Astrocyte (in vitro differentiated cells and primary cell): ENCODE measurements around the gene RPS6KA2. TPM values are rescaled to one million over a fixed set of nuclear protein-coding genes. Genes with fewer than 3 reads are reported as not detected.

Experiments used
- DNase-seq: peaks from one replicate; pipeline ENCODE4 v3.0.0-alpha.2; 2010; ENCODE audit warnings: low read depth
- FAIRE-seq: peaks from 2 replicates; lab custom pipeline; 2011; peaks lifted over from hg19 to GRCh38; lab: Jason Lieb, UNC
- H2AFZ ChIP-seq: 2 replicates; pipeline ENCODE4 v1.6.0; 2012; ENCODE audit warnings: low read depth, low read length, inconsistent platforms
- H3K27ac ChIP-seq: 2 replicates; pipeline ENCODE4 v1.5.1; 2011; ENCODE audit warnings: low read depth, low read length, inconsistent platforms
- H3K27me3 ChIP-seq: 2 replicates; pipeline ENCODE4 v1.6.0; 2011; ENCODE audit warnings: low read length, inconsistent platforms; ENCODE audit not compliant: insufficient read depth
- H3K36me3 ChIP-seq: 2 replicates; pipeline ENCODE4 v1.5.1; 2011; ENCODE audit warnings: low read length, inconsistent platforms; ENCODE audit not compliant: insufficient read depth
- H3K4me1 ChIP-seq: 2 replicates; pipeline ENCODE4 v1.5.1; 2011; ENCODE audit warnings: low read length, inconsistent platforms; ENCODE audit not compliant: insufficient read depth
- H3K4me2 ChIP-seq: 2 replicates; pipeline ENCODE4 v1.6.0; 2012; ENCODE audit warnings: low read length, inconsistent platforms
- H3K4me3 ChIP-seq: 2 replicates; pipeline ENCODE4 v1.5.1; 2011; ENCODE audit warnings: low read depth, mild to moderate bottlenecking, low read length, inconsistent platforms; ENCODE audit not compliant: insufficient read depth
- H3K79me2 ChIP-seq: 2 replicates; pipeline ENCODE4 v1.6.0; 2012; ENCODE audit warnings: mild to moderate bottlenecking, low read length, inconsistent platforms; ENCODE audit not compliant: insufficient read depth
- H3K9ac ChIP-seq: 2 replicates; pipeline ENCODE4 v1.6.0; 2012; ENCODE audit warnings: mild to moderate bottlenecking, low read length, inconsistent platforms
- H3K9me3 ChIP-seq: 2 replicates; pipeline ENCODE4 v1.5.1; 2012; ENCODE audit warnings: low read depth, mild to moderate bottlenecking, low read length, inconsistent platforms; ENCODE audit not compliant: insufficient read depth
- H4K20me1 ChIP-seq: 2 replicates; pipeline ENCODE4 v1.6.0; 2012; ENCODE audit warnings: low read length, inconsistent platforms; ENCODE audit not compliant: insufficient read depth
- H3K27ac Mint-ChIP-seq: one replicate; pipeline ENCODE4 v1.8.0; 2021; ENCODE audit warnings: mild to moderate bottlenecking, mixed read lengths; ENCODE audit not compliant: unreplicated experiment
- H3K27me3 Mint-ChIP-seq: one replicate; pipeline ENCODE4 v1.8.0; 2021; ENCODE audit warnings: low read depth, mixed read lengths; ENCODE audit not compliant: unreplicated experiment
- H3K36me3 Mint-ChIP-seq: one replicate; pipeline ENCODE4 v1.8.0; 2021; ENCODE audit warnings: low read depth, mixed read lengths; ENCODE audit not compliant: unreplicated experiment
- H3K4me1 Mint-ChIP-seq: one replicate; pipeline ENCODE4 v1.8.0; 2021; ENCODE audit warnings: low read depth, mixed read lengths; ENCODE audit not compliant: unreplicated experiment
- H3K4me3 Mint-ChIP-seq: one replicate; pipeline ENCODE4 v1.8.0; 2021; ENCODE audit warnings: mild to moderate bottlenecking, moderate library complexity, mixed read lengths; ENCODE audit not compliant: unreplicated experiment
- H3K9me3 Mint-ChIP-seq: one replicate; pipeline ENCODE4 v1.8.0; 2021; ENCODE audit warnings: mild to moderate bottlenecking, mixed read lengths; ENCODE audit not compliant: unreplicated experiment
- EZH2 ChIP-seq: IDR thresholded peaks from 2 replicates; pipeline ENCODE4 v1.6.1; 2012; ENCODE audit warnings: mild to moderate bottlenecking, low read length, inconsistent platforms; ENCODE audit not compliant: insufficient read depth
- total RNA-seq: library from RNA; stranded (reverse); gene quantifications from 2 replicates; pipeline ENCODE4 v1.2.1, GENCODE V29; 2021
- TF ChIP-seq, protein P1 (sequence below): IDR thresholded peaks from 2 replicates; pipeline ENCODE4 v1.5.1; 2011; ENCODE audit warnings: low read depth, mild to moderate bottlenecking, inconsistent platforms, low read length, moderate library complexity; ENCODE audit not compliant: insufficient read depth

The RPS6KA2 gene
- total RNA-seq, 1 donor from 2014 or later, result 33.5 TPM

DNA sequence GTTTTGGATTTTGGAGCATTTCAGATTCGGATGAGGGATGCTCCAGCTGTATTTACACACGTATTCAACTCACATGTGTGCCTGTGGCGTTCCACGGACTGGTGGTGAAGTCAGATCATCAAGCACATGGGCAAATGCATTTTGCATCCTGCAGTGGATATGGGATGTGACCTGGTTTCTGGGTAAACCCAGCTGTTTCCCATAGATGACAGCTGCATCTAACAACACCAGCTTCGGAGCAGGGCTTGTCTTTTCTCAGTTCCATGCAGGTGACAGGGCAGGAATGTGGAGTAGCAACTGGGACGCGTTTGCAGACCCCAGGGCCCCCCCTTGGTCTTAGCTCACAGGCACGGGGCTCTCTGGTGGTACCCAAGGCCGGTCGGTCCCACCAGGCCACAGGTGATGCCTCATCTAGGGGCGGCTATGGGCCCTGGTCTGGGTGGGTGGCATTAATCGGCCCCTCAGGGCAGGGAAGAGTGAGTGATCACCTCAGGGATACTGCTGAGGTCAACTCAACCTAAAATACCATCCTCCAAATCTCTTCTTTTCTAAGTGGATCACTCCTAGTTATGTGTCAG, 123.8 kb downstream of the RPS6KA2 start:
- H3K27ac Mint-ChIP-seq, result no peak overlapping the region
- no peak overlapping the region for H3K27ac ChIP-seq
- H3K4me3 Mint-ChIP-seq, result no peak overlapping the region
- no peaks in the 10 kb centered on the region for H3K9me3 ChIP-seq
- H3K79me2 ChIP-seq, result no peaks in the 10 kb centered on the region
- H3K4me1 Mint-ChIP-seq, result peaks cover 3% of the 10 kb centered on the region
- no peaks in the 10 kb centered on the region for H4K20me1 ChIP-seq
- no peak overlapping the region for H3K9ac ChIP-seq
- H3K4me3 ChIP-seq, result no peak overlapping the region
- peaks cover 32% of the 10 kb centered on the region for H3K36me3 Mint-ChIP-seq
- DNase-seq, result no peak
- no peaks in the 10 kb centered on the region for H3K9me3 Mint-ChIP-seq
- no peaks in the 10 kb centered on the region for H3K27me3 ChIP-seq
- H3K27me3 Mint-ChIP-seq, result no peaks in the 10 kb centered on the region
- peaks cover 10% of the 10 kb centered on the region for H3K36me3 ChIP-seq
- no peak for TF ChIP-seq EZH2
- TF ChIP-seq, protein P1, sequence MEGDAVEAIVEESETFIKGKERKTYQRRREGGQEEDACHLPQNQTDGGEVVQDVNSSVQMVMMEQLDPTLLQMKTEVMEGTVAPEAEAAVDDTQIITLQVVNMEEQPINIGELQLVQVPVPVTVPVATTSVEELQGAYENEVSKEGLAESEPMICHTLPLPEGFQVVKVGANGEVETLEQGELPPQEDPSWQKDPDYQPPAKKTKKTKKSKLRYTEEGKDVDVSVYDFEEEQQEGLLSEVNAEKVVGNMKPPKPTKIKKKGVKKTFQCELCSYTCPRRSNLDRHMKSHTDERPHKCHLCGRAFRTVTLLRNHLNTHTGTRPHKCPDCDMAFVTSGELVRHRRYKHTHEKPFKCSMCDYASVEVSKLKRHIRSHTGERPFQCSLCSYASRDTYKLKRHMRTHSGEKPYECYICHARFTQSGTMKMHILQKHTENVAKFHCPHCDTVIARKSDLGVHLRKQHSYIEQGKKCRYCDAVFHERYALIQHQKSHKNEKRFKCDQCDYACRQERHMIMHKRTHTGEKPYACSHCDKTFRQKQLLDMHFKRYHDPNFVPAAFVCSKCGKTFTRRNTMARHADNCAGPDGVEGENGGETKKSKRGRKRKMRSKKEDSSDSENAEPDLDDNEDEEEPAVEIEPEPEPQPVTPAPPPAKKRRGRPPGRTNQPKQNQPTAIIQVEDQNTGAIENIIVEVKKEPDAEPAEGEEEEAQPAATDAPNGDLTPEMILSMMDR, result no peak
- no peaks in the 10 kb centered on the region for H3K4me1 ChIP-seq
- no peak for FAIRE-seq
- H2AFZ ChIP-seq, result no peak overlapping the region
- H3K4me2 ChIP-seq, result no peak overlapping the region

DNA sequence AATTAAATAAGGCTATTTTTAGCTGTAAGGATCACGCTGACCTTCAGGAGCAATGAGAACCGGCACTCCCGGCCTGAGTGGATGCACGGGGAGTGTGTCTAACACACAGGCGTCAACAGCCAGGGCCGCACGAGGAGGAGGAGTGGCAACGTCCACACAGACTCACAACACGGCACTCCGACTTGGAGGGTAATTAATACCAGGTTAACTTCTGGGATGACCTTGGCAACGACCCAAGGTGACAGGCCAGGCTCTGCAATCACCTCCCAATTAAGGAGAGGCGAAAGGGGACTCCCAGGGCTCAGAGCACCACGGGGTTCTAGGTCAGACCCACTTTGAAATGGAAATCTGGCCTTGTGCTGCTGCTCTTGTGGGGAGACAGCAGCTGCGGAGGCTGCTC, 124.6 kb downstream of the RPS6KA2 start:
- H3K36me3 Mint-ChIP-seq, result peaks cover 32% of the 10 kb centered on the region

DNA sequence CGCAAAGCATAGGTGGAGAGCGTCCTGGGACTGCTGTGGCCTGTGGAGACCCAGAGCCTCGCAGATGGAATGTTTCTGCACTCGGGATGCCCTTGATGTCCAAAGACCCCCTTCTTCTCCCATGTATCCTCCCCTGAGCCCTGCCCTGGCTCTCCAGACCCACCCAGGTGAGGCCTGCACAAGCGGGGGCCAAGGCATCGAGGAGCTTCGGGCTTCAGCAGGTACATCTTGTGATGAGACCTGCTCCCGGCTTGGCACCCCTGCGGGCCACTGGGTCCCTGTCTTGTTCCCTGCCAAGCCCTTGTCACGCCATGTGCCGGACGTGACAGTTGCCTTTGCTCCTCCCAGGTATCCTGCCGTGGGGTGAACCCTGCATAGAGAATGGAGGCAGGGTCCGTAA, 125.8 kb downstream of the RPS6KA2 start:
- Mint-ChIP-seq H3K36me3 (peaks cover 34% of the 10 kb centered on the region), H3K27ac (no peak overlapping the region), H3K4me1 (no peaks in the 10 kb centered on the region), H3K4me3 (no peak overlapping the region), H3K9me3 (no peaks in the 10 kb centered on the region), H3K27me3 (no peaks in the 10 kb centered on the region)
- no peak for FAIRE-seq
- Histone ChIP-seq H3K4me3 (no peak overlapping the region), H3K79me2 (no peaks in the 10 kb centered on the region), H3K27me3 (no peaks in the 10 kb centered on the region), H3K27ac (no peak overlapping the region), H3K4me1 (no peaks in the 10 kb centered on the region), H3K36me3 (peaks cover 7% of the 10 kb centered on the region), H4K20me1 (no peaks in the 10 kb centered on the region), H3K9me3 (no peaks in the 10 kb centered on the region), H3K9ac (no peak overlapping the region), H2AFZ (no peak overlapping the region), H3K4me2 (no peak overlapping the region)
- no peak for TF ChIP-seq EZH2
- no peak for DNase-seq

More for the DNA sequence above, 124.6 kb downstream of the RPS6KA2 start:
- H3K4me2 ChIP-seq, result no peak overlapping the region
- H3K27me3 ChIP-seq, result no peaks in the 10 kb centered on the region
- H3K4me1 Mint-ChIP-seq, result peaks cover under 1% of the 10 kb centered on the region
- H4K20me1 ChIP-seq, result no peaks in the 10 kb centered on the region
- H3K27me3 Mint-ChIP-seq, result no peaks in the 10 kb centered on the region
- H3K36me3 ChIP-seq, result peaks cover 9% of the 10 kb centered on the region
- H3K9me3 Mint-ChIP-seq, result no peaks in the 10 kb centered on the region
- H3K79me2 ChIP-seq, result no peaks in the 10 kb centered on the region
- no peak overlapping the region for H3K27ac ChIP-seq
- DNase-seq (no peak), FAIRE-seq (no peak)
- no peak overlapping the region for H3K4me3 ChIP-seq
- H3K4me3 Mint-ChIP-seq, result no peak overlapping the region
- no peak overlapping the region for H3K27ac Mint-ChIP-seq
- TF ChIP-seq, protein P1, result no peak
- no peak overlapping the region for H3K9ac ChIP-seq
- no peaks in the 10 kb centered on the region for H3K4me1 ChIP-seq
- no peaks in the 10 kb centered on the region for H3K9me3 ChIP-seq
- H2AFZ ChIP-seq, result no peak overlapping the region
